ENCODE results near the gene VSTM2L. TPM values are rescaled to one million over a fixed set of nuclear protein-coding genes. Genes with fewer than 3 reads are reported as not detected.

Gene VSTM2L
- total and polyA plus RNA-seq, 8 donors, result 1.1 to 10.1 (median 2.8) TPM

- Histone ChIP-seq H3K27me3 (no peaks in the 10 kb centered on the region), H3K36me3 (no peaks in the 10 kb centered on the region), H3K27ac (no peak overlapping the region), H3K4me3 (no peak overlapping the region), H3K9me3 (no peaks in the 10 kb centered on the region), H3K4me1 (no peaks in the 10 kb centered on the region)
- intact Hi-C loops (cut with DNase I), result no loop called here
- DNase-seq (no peak), FAIRE-seq (no peak), ATAC-seq (no peak)
- no peak for TF ChIP-seq CTCF (IDR thresholded peaks at IDR 0.05)
Observed at GRCh38 chr20:37970856-37971245, 67.9 kb downstream of the VSTM2L start.

GRCh38 chr20:37971561-37972127, 68.7 kb downstream of the VSTM2L start:
- 97 to 98% methylated on average over 5 of the region's 5 CpGs for WGBS, 2 donors
- Histone ChIP-seq H3K27me3 (no peaks in the 10 kb centered on the region), H3K36me3 (no peaks in the 10 kb centered on the region), H3K4me1 (no peaks in the 10 kb centered on the region), H3K27ac (no peak overlapping the region), H3K4me3 (no peak overlapping the region), H3K9me3 (no peaks in the 10 kb centered on the region)
- no peak for TF ChIP-seq CTCF (IDR thresholded peaks at IDR 0.05)
- intact Hi-C loops (cut with DNase I), result no loop called here
- no peak for FAIRE-seq
- ATAC-seq, result no peak
- no peak for DNase-seq

DNA sequence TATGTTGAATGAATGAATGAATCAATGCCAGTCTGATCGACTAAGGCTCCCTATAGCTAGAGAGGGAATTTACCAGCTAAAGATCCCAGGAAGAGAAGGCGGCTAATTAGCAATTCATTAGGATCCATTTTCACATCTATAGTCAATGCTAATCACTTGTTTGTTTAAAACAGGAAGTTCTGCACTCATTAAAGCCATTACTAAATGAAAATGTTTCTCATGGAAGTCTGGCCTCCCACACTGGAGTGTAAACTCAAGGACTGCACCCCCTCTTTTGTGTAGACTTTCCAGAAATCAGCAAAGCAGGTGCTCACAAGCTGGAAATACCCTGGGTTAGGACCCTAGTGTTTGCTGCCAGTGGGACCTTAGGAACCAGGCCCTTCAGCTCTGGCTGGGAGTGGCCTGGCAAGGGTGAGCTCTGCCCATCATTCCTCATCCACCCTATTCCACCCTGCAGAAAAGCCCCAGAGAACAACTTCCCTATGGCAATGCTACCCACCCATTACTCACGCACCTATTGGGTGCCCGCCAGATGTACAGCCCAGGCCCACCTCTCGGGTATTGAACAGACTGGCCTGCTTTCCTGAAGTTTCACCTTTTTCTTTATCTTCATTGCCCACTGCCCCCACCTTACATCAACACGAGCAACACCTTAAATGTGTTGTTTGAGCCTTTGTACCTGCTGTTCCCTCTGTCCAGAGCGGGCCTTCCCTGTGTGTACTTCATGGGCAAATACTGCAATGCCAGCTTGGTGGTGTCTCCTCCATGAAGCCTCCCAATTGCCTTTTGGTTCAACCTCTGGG, 69.5 kb downstream of the VSTM2L start:
- Histone ChIP-seq H3K4me1 (no peaks in the 10 kb centered on the region), H3K27me3 (no peaks in the 10 kb centered on the region), H3K9me3 (no peaks in the 10 kb centered on the region), H3K36me3 (no peaks in the 10 kb centered on the region), H3K4me3 (no peak overlapping the region), H3K27ac (no peak overlapping the region)
- FAIRE-seq (no peak), DNase-seq (no peak), ATAC-seq (no peak)
- no peak for TF ChIP-seq CTCF (IDR thresholded peaks at IDR 0.05)
- 90% methylated on average over 7 of the region's 7 CpGs for WGBS, 2 donors
- intact Hi-C loops (cut with DNase I), result no loop called here

GRCh38 chr20:37973059-37973910, 70.4 kb downstream of the VSTM2L start:
- no peaks in the 10 kb centered on the region for H3K4me1 ChIP-seq
- FAIRE-seq (no peak), DNase-seq (no peak), ATAC-seq (no peak)
- TF ChIP-seq CTCF (IDR thresholded peaks at IDR 0.05), result no peak
- no peak overlapping the region for H3K4me3 ChIP-seq
- H3K27ac ChIP-seq, result no peak overlapping the region
- no peaks in the 10 kb centered on the region for H3K36me3 ChIP-seq
- no peaks in the 10 kb centered on the region for H3K27me3 ChIP-seq
- intact Hi-C loops (cut with DNase I), result no loop called here
- no peaks in the 10 kb centered on the region for H3K9me3 ChIP-seq
- WGBS, 2 donors, result 89 to 91% methylated on average over 12 of the region's 12 CpGs
